ENCODE results near the gene FBXO2. TPM values are rescaled to one million over a fixed set of nuclear protein-coding genes. Genes with fewer than 3 reads are reported as not detected.

The FBXO2 gene
- total RNA-seq, 1 donor from 2014 or later = 24.7 TPM

GRCh38 chr1:11658542-11658941 lies 4.3 kb upstream of the FBXO2 start:
- DNase-seq (ENCODE audit: low spot score) = no peak
- ATAC-seq = no peak
- intact Hi-C loops (cut with DNase I) = no loop called here

GRCh38 chr1:11657654-11658053 lies 3.4 kb upstream of the FBXO2 start:
- ATAC-seq (no peak), DNase-seq (ENCODE audit: low spot score) (no peak)
- intact Hi-C loops (cut with DNase I) = no loop called here

DNA sequence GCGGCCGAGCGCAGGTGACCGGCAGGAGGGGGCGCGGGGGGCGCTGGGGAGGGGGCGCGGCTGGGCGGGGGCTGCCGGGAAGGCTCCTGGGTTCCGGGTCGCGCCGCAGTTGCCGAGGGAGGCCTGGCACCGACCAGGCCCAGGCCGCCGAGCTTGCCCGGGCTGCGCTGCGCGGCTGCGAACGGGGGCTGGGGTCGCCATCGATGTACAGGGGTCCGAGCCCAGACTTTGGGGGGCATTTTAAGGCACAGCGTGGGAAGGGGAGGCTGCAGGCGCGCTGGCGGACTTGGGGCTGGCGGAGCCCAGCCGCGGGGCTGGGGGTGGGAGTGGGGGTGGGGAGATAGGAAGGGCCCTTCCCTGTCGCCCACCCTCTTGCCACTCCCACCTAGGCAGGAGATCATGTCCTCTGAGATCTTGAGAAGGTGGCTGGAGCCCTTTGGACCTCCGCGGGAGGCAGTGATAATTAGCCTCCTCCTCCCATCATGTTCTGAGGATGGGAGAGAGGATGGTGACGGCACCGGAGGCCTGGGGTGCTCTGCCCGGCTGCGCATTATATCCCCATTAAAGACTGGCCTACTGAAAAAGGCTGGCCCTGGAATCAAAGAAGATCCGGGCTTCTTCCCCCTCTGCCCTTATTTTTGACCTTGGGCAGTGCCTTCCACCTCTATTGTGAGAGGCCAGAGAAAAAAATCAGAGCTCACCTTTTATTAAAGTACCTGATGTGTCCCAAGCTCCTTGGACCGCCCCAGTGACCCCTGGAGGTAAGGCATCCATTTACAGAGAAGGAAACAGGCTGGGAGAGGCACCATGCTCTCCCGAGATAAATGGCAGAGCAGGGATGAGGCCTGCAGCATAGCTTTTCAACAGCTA lies 945 bp upstream of the FBXO2 start:
- DNase-seq (ENCODE audit: low spot score) (no peak), ATAC-seq (no peak)
- intact Hi-C loops (cut with DNase I) = loop anchor here (5.0 kb wide), 1 partner anchor 67 kb away; no protein-coding TSS in a partner anchor

GRCh38 chr1:11653861-11654136 lies 430 bp downstream of the FBXO2 start:
- DNase-seq (ENCODE audit: low spot score) = no peak

GRCh38 chr1:11653101-11653860 lies 948 bp downstream of the FBXO2 start:
- no peak for DNase-seq (ENCODE audit: low spot score)
- no peak for ATAC-seq
- intact Hi-C loops (cut with DNase I) = loop anchor here (5.0 kb wide), 1 partner anchor 69 kb away; no protein-coding TSS in a partner anchor

More at GRCh38 chr1:11653861-11654136, 430 bp downstream of the FBXO2 start:
- no peak for ATAC-seq
- intact Hi-C loops (cut with DNase I) = loop anchor here (5.0 kb wide), 1 partner anchor 69 kb away; no protein-coding TSS in a partner anchor

DNA sequence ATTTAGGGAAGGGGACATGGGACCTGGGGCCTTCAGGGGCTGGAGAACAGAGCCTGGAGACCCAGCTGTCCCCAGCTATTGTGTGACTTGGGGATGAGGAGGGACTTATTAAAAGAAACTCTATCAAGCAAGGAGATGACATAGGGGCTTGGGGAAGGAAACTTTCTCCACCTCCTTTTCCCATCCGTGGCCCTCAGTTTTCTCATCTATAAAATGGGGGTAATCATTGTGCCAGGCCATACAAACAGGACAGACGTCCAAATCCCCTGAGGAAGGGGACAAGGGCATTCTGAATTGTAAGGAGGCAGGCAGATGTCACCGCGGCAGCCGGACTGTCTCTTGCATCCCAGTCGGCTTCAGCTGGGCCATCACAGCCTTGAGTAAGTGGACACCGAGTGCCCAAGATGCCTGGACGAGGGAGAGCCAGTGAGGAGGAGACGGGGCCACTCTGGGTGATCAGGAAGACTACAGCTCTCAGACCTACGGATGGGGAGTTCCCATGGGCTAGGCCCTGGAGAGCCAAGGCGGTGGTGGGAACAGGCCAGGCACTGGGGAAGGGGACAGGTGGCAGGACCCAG lies 1.9 kb downstream of the FBXO2 start:
- intact Hi-C loops (cut with DNase I) = loop anchor here (5.0 kb wide), 1 partner anchor 70 kb away; no protein-coding TSS in a partner anchor
- DNase-seq (ENCODE audit: low spot score) = no peak

GRCh38 chr1:11651017-11651416 lies 3.2 kb downstream of the FBXO2 start:
- ATAC-seq (no peak), DNase-seq (ENCODE audit: low spot score) (no peak)
- intact Hi-C loops (cut with DNase I) = loop anchor here (5.0 kb wide), 1 partner anchor 71 kb away; no protein-coding TSS in a partner anchor

More for the DNA sequence above, 1.9 kb downstream of the FBXO2 start:
- no peak for ATAC-seq

- intact Hi-C loops (cut with DNase I) = loop anchor here (5.0 kb wide), 1 partner anchor 72 kb away; no protein-coding TSS in a partner anchor
- DNase-seq (ENCODE audit: low spot score) (peak; percentile 83), ATAC-seq (peak; percentile 40)
Observed at GRCh38 chr1:11650331-11650991, 3.8 kb downstream of the FBXO2 start.

DNA sequence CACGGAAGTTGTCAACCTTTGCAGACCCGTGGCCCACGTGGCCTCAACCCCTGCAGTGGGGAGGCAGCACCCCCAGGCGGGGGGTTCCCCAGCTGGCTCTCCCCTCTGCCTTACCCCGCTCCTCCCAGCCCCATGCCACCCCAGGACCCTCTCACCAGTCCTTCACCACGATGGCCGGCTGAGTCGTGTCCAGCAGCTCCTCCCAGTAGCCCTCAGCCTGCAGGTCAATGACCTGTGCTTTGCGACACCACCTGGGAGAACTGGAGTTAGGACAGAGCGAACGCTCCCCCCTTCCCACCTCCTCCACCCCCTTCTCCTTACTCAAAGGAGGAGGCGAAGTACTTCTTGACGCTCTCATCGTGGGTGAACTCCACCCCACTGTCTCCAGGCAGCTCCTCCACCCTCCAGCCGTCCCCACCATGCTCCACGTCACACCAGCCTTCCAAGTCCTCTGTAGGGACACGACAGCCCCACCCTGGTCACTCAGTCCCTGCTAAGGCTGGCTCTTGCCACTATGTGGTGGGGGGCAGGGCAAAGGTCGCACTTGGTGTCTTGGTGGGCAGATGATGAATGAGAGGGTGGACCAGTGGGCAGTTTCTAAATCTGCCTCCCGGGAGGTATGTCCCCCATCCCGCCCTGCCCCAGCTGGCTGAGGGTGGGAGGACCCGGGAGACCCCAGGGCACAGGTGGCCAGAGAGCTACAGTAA lies 4.5 kb downstream of the FBXO2 start:
- intact Hi-C loops (cut with DNase I) = loop anchor here (5.0 kb wide), 1 partner anchor 73 kb away; no protein-coding TSS in a partner anchor
- peak; percentile 1 for ATAC-seq
- DNase-seq (ENCODE audit: low spot score) = no peak

GRCh38 chr1:11649237-11649623 lies 5.0 kb downstream of the FBXO2 start:
- intact Hi-C loops (cut with DNase I) = no loop called here
- ATAC-seq (no peak), DNase-seq (ENCODE audit: low spot score) (no peak)

GRCh38 chr1:11648732-11649158 lies 5.5 kb downstream of the FBXO2 start:
- ATAC-seq (peak; percentile 41), DNase-seq (ENCODE audit: low spot score) (no peak)
- intact Hi-C loops (cut with DNase I) = no loop called here

DNA sequence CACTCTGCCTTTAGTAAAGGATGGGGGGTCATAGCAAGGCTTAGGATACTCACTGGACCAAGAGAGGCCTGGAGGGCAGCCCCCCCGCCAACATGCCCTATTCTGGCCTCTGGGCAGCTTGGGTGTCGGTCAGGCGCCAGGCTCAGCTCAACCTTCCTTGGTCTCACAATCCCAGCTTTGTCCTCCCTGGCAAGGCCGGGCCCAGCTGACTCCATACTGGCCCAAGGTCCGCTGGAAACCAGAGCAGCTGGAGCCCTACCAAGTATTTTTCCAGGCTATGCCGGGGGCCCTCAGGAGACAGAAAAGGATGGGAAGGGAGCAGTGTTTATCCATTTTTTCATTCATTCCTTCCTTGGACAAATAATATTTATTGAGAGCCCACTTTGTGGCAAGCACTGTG lies 6.2 kb downstream of the FBXO2 start:
- peak; percentile 79 for DNase-seq (ENCODE audit: low spot score)
- ATAC-seq = peak; percentile 78
- intact Hi-C loops (cut with DNase I) = no loop called here

DNA sequence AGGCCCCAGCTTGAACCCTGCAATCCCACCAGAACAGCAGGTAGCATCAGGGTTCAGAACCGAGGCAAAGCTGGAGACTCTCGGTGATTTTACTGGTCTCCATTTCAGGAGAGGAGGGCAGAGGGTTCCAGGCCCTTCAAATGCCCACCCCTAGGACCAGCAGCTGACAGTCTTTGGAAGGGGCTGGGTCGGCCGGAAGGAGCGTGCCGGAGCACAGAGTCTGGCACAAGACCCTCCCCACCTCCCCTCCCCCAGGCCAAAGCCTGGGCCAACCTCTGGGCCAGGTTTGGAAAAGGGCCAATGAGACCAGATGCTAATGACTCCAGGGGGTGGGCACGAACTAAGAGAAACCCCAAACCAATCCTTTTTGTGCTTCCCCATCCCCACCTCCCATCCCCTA lies 6.9 kb downstream of the FBXO2 start:
- ATAC-seq (no peak), DNase-seq (ENCODE audit: low spot score) (no peak)
- intact Hi-C loops (cut with DNase I) = no loop called here

DNA sequence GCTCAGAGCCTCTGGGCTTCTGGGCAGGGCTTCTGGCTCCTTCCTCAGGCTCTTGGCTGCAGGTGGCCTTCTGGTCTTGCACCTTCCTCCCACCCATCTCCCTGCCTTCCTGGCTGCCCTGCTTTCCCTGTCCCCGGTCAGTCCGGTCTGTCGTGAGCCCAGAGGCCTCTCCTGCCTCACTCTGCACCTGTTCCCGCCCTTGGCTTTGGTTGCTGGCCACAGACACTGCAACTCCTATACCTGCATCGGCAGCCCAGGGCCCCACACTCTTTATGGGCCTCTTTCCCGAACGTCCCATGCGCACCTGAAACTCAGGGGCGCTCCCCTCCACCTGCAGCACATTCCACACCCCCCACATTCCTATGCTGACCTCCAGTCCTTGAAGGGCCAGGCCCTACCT lies 7.9 kb downstream of the FBXO2 start:
- intact Hi-C loops (cut with DNase I) = no loop called here
- DNase-seq (ENCODE audit: low spot score) (no peak), ATAC-seq (no peak)

DNA sequence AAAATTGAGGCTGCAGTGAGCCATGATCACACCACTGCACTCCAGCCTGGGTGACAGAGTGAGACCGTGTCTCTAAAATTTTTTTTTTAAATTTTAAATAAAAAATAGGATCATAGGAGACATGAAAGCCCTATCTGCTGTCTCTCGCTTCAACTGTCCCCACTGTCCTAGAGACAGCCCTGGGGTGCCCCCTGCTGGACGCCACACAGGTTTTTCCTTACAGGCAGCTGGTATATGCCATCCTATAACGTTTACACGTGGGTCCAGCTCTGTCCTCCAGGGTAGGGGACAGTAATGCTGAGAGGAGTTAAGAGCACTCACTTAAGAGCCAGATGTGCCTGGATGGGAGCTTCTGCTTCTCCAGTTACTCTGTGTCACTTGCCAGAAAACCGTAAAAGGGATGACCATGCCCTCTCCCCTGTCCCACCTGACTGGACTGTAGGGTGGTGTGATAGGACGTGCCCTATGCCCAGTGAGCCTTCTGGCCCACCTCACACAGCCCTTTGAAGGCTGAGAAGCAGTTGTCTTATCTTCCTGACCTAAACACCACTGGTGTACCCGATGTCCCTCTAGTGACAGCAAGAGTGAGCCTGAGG lies 8.5 kb downstream of the FBXO2 start:
- peak; percentile 43 for ATAC-seq
- intact Hi-C loops (cut with DNase I) = no loop called here
- DNase-seq (ENCODE audit: low spot score) = peak; percentile 91

- no peak for DNase-seq (ENCODE audit: low spot score)
- intact Hi-C loops (cut with DNase I) = no loop called here
- ATAC-seq = no peak
Observed at GRCh38 chr1:11645270-11645669, 9.0 kb downstream of the FBXO2 start.

DNA sequence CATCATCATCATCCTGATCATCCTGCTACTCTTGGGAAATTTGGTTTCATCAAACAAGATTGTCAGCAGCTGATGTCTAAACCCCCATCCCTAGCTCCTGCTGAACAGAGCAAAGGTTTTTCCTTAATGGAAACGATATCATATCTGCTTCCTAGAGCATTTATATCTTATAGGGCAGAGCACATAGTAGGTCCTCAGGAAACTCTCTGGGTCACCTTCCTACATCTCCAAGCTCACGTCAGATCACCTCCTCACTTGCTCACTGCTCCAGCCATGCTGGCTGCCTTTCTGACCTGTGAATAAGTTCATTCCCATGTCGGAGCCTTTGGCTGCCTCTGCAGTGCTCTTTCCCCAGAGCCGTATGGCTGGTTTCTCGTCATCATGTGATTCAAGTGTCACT lies 10.4 kb downstream of the FBXO2 start:
- intact Hi-C loops (cut with DNase I) = loop anchor here (5.0 kb wide), 1 partner anchor 606 kb away; no protein-coding TSS in a partner anchor
- DNase-seq (ENCODE audit: low spot score) (no peak), ATAC-seq (no peak)

All from sciatic nerve (tissue), 2 donors.